NCI-H460 (cell line): ENCODE measurements around the gene API5. TPM values are rescaled to one million over a fixed set of nuclear protein-coding genes. Genes with fewer than 3 reads are reported as not detected.
"Not testable (repeated sequence)": the region's sequence is repeated elsewhere in the genome, so short reads cannot be mapped to it uniquely, and the experiment has no call there.

Experiments used
- DNase-seq: peaks from one replicate; pipeline ENCODE4 v3.0.0-alpha.2; 2016; ENCODE audit warnings: low read depth; ENCODE audit errors: extremely low read depth
- polyA plus RNA-seq: library from polyadenylated mRNA; depleted of rRNA; stranded (reverse); fragments of >200 nt; gene quantifications from 2 replicates; pipeline ENCODE4 v1.2.3, GENCODE V29; 2014; cell fraction: nucleus; rRNA removed
- total RNA-seq: library from RNA; depleted of rRNA; stranded (reverse); fragments of >200 nt; shearing (Covaris generic); gene quantifications from 2 replicates; pipeline ENCODE4 v1.2.3, GENCODE V29; 2014; rRNA removed

Gene API5
- total RNA-seq, result 54.3 and 68.4 TPM in 2 replicates
- polyA plus RNA-seq, result 48.8 and 59.4 TPM in 2 replicates

DNA sequence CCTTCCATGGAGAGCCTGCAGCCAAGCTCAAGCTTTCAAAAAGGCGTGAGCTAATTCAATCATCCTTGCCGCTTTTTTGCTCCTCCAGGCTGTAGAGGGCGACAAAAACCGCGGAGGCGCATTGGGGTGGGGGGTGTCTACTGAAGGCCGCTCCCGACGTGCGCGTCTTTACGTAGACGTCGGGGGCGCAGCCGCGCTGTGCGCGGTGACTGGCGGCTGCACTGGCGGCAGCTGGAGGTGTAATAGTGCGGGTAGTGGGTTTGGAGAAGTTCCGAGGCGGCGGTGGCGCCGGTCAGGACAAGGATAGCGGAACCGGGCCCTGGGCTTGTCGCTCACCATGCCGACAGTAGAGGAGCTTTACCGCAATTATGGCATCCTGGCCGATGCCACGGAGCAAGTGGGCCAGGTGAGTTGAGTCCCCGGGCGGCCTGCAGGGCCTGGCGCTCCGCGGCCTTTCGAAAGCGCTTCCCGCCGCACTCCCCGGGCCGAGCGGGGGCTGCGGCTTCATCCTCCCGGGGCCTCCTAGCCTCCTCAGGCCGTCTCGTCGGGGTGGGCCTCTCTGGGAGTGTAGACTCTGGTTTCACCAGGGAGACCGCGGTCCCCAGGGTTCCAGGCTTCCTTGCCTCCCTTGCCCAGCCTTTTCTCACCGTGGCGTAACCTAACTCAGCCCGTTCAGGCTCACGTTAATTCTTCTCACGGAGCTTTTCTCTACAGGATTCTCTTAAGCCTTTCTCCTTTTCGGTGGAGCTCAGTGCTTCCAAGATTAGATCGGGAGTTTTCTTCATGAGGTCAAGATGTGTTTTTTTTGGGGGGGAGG, at the start of gene API5:
Gene API5, plus strand, starts transcription at position 206 of the 817 bp plus-strand sequence. Its CDS starts 132 bp downstream, at position 338.
- peak; percentile 85 for DNase-seq

DNA sequence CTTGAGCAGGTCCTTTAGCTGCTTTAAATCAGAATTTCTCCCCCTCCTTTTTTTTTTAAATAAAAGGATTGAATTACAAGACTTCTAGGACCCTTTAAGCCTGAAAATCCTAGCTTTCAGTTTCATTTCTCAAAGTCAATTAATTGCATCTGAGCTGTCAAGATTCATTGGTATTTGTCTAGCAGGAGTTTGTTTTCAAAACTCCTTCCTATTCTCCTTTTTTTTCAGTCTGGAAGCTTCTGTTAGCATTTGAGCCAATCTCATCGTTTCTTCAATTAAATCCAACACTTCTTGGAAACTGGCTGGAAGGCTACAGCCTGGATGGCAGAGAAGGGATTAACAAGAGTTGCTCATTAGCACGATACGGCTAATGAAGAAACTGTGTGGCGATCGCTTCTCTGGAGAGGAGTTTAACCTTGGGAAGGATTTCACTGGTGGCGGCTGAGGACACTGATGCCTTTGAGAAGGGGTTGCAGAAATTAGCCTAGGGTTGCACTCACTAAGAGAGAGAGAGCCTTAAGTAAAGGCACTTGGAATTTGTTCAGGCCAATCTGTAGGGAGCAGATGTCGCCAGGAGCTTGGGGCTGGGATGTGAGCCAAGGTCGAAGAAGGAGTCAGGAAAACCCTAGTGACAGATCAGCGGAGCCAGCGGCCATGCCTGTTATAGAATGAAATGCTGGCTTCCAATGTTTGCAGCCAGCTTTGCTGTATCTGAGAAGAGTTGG, 43.8 kb upstream of the API5 start:
- no peak for DNase-seq

DNA sequence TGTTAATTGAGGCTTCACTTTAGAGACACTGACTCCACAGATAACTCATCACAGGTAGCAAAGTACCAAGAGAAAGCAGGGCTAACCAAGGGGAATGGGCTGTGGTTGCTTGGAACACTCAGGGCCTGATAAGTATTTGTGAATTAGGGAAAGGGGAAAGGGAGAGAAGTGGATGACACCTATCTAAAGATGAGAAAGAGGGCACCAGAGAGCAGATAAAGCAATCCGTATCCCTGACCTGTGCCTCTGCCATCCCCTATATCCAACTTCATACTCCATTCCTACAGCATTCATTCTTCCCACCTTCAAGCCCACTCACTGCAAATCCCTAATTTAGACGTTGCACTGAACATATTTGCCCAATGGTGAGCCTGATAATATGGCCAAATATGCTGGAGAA, 43.0 kb upstream of the API5 start:
- DNase-seq, result no peak

DNA sequence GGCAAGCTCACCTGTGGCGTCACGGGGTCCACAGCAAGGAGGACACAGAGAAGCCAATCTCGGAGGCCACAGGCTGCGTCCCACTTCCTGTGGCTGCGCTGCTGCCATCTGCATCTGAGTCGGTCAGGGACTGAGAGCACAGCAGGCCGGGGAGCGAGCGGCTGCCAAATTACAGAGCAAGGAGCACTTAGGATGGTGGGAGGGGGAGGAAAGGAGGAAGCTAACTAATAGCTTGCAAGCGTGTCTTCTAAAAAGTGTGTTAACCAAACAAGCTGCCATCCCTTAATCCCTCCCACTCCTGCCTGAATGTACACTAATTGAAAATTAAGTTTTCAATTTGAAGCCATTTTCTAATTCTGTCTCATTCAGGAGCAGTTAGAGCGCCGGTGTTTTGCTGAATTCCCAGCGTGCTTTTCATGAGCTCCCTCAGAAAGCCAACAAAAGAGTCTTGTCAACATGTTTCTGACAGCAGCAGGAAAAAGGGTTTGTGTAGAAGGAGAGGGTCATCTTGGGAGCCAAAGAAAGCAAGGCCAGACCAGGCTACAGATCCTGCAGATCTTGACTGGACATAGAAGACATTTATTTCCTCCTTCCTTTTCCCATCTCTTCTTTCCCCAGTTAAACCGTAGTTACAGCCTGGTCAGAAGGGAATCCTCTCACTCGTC, 42.4 kb upstream of the API5 start:
- DNase-seq, result no peak

DNA sequence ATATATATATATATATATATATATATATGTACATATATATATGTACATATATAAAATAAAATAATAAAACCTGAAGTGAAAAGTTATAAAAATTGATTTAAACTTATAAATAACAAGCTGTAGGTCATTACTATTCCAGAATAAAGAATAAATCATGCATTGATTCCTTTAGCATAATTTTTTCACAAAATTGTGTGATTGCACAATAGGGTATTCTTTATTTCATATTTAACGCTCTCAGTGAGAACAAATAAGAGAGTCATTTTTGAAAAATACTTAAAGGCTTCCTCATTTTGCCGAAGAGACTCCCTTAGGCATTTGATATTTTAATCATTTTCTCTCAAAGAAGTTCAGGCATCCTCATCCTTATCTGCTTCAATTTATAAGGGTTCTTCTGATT, 41.3 kb upstream of the API5 start:
- DNase-seq, result no peak

DNA sequence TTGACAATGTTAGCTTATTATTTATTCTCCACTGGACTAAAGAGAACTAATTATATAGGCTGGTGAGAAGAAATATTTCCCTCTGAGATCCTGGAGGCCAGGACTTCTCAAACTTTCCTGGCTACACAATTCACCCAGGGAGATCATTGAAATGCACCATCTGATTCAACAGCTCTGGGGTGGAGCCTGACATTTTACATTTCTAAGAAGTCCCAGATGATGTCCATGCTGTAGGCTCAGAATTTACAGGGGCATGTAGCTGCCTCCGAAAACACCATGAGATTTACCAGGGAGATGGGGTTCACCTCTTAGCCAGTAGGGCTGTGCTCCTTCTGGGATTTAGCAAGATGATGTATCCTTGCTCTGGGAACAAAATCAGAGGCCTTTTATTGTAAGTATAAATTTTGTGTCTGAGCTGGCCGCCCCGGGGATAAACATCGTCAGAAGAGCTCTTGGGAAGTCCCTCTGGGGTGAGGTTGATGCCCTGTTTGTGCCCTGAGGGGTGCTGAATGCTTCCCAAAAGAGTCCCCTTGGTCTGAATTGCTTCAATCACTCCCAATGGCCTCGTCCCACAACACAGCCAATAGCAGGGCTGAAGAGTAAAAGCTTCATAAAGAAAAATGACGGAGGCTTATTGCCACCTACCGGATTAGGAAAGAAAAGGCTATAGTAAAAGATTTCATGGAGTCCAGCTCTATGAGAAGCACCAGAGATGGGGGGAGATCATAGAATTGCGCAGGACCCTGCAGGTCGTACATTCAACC, 33.4 kb upstream of the API5 start:
- peak; percentile 50 for DNase-seq

DNA sequence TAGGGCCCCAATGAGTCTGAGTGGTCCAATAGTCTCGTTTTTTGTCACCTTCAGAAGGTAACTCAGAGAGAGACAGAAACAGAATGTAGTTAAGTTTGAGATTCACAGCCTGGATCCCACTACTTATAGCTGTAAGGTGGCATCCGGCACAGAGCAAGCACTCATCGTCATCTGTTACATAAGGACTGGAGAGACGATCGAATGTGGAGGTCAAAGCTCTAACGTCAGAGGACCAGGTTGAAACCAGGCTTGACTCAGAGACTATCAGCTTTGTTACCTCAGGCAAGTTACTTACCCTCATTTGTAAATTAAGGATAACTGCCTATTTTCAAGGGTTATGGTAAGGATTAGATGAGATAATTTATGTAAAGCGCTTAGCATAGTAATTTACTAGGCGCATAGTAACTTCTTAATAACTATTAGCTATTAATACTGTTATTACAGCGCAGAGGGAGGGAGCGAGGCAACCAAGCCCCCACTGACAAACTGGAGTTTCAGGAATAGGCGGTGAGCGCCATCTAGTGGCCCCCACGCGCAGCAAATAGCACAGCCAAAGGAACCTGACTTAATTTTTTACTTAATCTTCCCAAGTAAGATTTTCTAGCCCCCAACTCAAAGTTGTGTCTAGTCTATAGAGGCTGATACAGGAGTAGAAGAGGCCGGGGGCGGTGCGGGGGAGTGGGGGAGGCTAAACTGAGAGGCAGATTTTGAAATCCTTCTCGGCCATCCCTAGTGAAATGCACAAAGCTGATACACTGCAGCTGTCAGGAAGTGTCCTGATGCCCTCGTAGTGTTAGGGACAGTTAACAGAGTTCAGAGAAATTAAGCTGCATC, 29.0 kb upstream of the API5 start:
- peak; percentile 26 for DNase-seq

DNA sequence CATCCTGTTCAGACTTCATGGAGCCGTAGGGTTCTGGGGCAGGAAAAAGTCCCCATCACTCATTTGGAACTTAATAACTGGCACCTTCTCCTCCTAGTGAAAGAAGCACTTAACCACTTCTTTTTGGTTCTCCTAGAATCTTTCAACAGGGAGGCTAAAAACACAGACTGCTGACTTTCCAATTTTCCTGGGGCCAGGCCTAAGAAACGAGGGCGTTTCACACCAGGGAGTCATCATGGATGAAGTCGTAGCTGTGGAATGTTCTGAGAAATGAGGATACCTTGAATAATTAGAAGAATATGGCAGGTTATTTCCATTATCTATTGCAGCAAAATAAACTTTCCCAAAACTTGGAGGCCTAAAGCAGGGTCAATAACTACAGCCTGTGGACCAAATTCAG, 26.0 kb upstream of the API5 start:
- DNase-seq, result no peak

DNA sequence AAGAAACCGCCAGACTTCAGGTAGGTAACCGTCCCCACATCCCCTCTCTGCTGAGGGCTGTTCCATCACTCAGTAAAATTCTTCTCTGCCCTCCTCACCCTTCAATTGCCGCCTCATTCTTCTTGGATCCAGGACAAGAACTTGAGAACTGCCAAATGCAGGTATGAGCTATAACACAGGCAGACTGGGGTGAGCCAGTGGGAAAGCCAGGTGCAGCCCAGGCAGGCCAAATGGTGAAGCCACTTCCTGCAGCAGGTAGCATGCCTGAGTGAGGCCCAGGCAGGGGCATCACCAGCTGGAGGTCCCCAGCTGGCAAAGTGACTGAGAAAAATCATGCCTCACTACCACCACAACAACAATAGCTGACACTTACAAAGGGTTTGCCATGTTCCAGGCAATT, 22.4 kb upstream of the API5 start:
- DNase-seq, result no peak

DNA sequence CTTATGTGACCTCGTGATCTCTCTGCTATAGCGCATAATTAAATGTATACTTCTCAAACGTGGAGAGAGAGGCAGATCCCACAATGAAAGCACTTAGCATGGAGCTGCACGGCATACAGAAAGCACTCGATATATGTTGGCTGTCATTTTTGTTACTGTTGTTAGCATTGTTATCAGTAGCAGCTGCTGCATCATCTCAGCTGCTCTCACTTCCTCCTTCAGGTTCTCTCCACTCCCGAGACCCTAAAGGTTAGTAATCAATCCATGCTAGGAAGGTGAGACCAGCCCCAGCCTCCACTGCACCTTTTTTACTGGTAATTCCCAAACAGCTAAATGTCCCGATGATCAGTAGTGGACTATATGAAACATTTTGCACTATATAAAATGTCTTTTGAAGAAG, 13.4 kb upstream of the API5 start:
- DNase-seq, result no peak

DNA sequence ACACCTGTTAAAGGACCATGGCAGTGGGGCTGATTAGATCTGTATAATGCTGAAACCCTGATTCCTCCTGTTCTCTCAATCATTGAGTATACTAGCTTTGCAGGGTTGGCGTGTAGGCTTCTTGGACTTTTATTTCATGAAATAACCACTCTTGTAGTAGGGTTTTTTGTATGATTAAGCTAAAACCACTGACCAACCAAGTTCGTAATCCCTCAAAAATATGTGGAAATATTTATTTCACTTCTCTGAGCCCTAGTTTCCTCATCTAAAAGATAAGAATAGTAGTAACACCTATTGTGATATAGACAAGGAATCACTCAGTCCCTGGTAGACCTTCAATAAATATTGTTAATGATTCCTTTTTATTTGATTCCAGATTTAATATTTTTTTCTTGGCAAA, 4.2 kb downstream of the API5 start:
- no peak for DNase-seq

DNA sequence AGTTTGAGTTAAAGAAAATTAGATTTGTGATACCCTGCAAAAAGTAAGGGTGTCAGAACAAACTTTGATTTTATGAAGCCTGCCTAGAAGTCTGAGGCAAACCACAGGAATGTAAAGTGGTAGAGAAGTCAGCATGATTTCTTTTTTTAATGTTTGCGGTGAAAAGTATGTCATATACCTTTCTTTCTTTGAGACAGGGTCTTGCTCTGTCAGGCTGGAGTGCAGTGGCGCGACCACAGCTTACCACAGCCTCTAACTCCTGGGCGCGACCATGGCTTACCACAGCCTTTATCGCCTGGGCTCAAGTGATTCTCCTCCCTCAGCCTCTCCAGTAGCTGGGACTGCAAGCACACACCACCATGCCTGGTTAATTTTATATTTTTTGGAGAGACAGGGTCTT, 4.7 kb downstream of the API5 start:
- DNase-seq, result no peak

DNA sequence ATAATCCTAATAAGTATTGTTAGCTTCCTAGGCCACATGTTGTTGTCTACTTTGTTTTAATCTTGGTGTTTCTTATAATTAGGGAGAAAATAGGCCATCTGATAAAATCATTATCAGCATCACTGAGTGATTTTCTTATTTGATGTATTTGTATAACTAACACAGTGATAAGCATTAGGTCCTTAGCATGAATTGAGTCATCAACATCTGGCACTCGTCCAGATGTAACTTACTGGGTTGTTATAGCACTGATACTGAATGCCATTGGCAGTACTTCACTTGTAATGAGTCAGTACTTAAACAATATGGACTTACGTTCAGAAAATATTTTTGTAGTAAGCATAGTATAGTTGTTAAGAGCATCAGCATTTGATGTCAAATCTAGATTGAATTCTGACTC, 16.2 kb downstream of the API5 start:
- peak; percentile 26 for DNase-seq

DNA sequence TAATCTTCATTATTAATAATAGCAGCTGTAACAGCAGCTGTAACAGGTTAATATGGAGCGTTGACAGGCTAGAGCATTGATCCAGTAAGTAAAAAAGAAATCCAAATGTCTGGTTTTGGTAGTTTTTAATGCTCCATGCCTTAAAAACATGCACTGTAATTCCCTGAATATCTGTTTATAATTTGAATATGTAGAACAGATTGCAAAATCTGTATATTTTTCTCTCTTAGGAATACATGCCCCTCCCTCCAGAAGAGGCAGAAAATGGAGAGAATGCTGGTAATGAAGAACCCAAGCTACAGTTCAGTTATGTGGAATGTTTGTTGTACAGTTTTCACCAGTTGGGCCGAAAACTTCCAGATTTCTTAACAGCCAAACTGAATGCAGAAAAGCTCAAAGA, 16.7 kb downstream of the API5 start:
- no peak for DNase-seq

DNA sequence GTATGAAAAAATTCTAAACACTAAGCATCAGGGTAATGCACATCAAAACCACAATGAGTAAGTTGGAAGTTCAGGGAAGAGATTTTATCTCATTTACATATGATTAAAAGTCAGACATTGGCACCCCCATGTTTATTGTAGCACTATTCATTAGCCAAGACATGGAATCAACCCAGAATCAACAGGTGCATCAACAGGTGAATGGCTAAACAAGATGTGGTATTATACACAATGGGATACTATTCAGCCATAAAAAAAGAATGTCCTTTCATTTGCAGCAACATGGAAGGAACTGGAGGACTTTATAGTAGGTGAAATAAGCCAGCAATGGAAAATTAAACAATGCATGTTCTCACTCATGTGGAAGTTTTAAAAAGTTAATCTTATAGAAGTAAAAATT, 29.4 kb downstream of the API5 start:
- DNase-seq, result no peak

DNA sequence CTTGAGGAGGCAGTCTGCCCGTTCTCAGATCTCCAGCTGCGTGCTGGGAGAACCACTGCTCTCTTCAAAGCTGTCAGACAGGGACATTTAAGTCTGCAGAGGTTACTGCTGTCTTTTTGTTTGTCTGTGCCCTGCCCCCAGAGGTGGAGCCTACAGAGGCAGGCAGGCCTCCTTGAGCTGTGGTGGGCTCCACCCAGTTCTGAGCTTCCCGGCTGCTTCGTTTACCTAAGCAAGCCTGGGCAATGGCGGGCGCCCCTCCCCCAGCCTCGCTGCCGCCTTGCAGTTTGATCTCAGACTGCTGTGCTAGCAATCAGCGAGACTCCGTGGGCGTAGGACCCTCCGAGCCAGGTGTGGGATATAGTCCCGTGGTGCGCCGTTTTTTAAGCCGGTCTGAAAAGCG, 39.6 kb downstream of the API5 start:
- DNase-seq, result not testable (repeated sequence)

DNA sequence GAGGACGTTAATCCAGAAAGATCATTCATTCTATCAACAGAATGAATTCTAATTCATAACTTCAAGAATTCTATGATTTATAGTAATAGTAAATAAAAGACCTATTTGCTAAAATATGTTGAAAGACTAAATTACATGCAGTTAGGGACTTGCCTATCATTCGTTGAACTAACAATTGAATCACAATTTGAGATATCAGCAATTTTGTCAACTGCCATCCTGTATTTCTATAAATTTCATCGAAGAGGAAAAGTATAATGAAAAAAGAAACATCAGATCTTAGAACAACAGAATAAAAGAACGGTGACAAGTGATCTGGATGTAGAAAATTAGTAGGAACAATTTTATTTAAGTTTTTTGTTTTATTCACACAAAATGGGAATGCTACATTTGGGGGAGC, 42.5 kb downstream of the API5 start:
- DNase-seq, result no peak

DNA sequence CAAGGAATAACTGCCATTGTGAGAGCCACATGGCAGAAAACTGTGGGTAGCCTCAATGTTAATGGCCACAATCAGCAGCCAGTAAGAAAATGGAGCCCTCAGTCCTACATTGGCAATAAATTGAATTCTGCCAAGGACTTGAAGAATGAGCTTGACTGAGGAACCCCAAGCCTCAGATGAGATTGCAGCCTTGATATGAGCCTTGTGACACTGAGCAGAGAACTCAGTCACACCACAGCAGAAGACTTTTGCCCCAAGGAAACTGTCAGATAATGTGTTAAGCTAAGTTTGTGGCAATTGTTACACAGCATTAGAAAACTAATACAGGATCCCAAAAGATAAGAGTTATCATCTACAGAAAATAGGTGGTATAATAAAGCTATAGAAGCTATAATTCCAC, 44.5 kb downstream of the API5 start:
- DNase-seq, result no peak

DNA sequence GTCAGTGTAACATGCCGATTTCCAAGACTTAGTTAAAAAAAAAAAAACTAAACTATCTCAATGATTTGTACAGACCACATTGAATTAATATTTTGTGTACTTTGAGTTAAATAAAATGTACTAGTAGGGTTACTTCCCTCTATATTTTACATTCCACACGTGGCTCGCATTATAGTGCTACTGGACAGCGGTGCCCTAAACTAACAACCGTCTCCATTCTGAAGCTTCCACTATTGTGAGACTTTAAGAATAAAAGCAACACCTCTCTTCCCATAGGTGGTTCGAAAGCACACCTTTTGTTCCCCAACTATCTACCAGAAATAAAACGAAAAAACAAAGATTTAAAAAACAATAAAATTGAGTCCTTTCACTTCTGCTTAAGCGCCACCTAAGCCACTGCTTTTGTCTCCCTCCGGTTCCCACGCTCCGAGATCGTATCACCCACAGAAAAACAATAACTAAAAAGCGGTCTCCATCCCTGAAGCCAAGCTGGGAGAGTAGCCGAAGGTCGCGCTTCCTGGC, 46.5 kb downstream of the API5 start:
- DNase-seq, result no peak
